Chondrocyte (in vitro differentiated cells): ENCODE data around the gene ACSM2B. TPM values are rescaled to one million over a fixed set of nuclear protein-coding genes. Genes with fewer than 3 reads are reported as not detected.

Source experiments
- DNase-seq: peaks from one replicate; pipeline ENCODE4 v3.0.0; 2021; ENCODE audit warnings: mixed read lengths, low spot score
- H3K27ac Mint-ChIP-seq: one replicate; pipeline ENCODE4 v1.8.0; 2021; ENCODE audit warnings: mild to moderate bottlenecking, moderate library complexity, mixed read lengths; ENCODE audit not compliant: unreplicated experiment
- H3K27me3 Mint-ChIP-seq: 2 replicates; pipeline ENCODE4 v1.8.0; 2021; ENCODE audit warnings: low read depth, mixed read lengths
- H3K36me3 Mint-ChIP-seq: 2 replicates; pipeline ENCODE4 v1.8.0; 2021; ENCODE audit warnings: low read depth, mixed read lengths
- H3K4me1 Mint-ChIP-seq: 2 replicates; pipeline ENCODE4 v1.8.0; 2021; ENCODE audit warnings: low read depth, mild to moderate bottlenecking, mixed read lengths
- H3K4me3 Mint-ChIP-seq: one replicate; pipeline ENCODE4 v1.8.0; 2021; ENCODE audit warnings: mild to moderate bottlenecking, moderate library complexity, mixed read lengths; ENCODE audit not compliant: unreplicated experiment
- H3K9me3 Mint-ChIP-seq: 2 replicates; pipeline ENCODE4 v1.8.0; 2021; ENCODE audit warnings: low read depth, mixed read lengths
- CTCF ChIP-seq: fragments of 200-600 bp; sonication (generic); IDR thresholded peaks from 2 replicates; pipeline ENCODE4 v1.5.0; 2021; ENCODE audit warnings: antibody characterized with exemption, mild to moderate bottlenecking, moderate library complexity
- total RNA-seq: library from RNA; stranded (reverse); gene quantifications from 3 replicates; pipeline ENCODE4 v1.2.1, GENCODE V29; 2021

Gene ACSM2B
- total RNA-seq, 1 donor from 2014 or later, result not detected

- H3K4me3 Mint-ChIP-seq, result no peak overlapping the region
- H3K27ac Mint-ChIP-seq, result no peak overlapping the region
- no peak for TF ChIP-seq CTCF
- H3K4me1 Mint-ChIP-seq, result no peaks in the 10 kb centered on the region
- DNase-seq, result no peak
- peaks cover 2% of the 10 kb centered on the region for H3K27me3 Mint-ChIP-seq
- no peaks in the 10 kb centered on the region for H3K36me3 Mint-ChIP-seq
- H3K9me3 Mint-ChIP-seq, result no peaks in the 10 kb centered on the region
Measured at GRCh38 chr16:20620770-20621169, 44.6 kb upstream of the ACSM2B start.

- Mint-ChIP-seq H3K4me3 (no peak overlapping the region), H3K27ac (no peak overlapping the region), H3K27me3 (peaks cover 3% of the 10 kb centered on the region), H3K4me1 (no peaks in the 10 kb centered on the region), H3K9me3 (no peaks in the 10 kb centered on the region), H3K36me3 (no peaks in the 10 kb centered on the region)
- TF ChIP-seq CTCF, result no peak
- DNase-seq, result no peak
Measured at GRCh38 chr16:20620003-20620402, 43.8 kb upstream of the ACSM2B start.

GRCh38 chr16:20617271-20617670 lies 41.1 kb upstream of the ACSM2B start:
- Mint-ChIP-seq H3K9me3 (no peaks in the 10 kb centered on the region), H3K4me3 (no peak overlapping the region), H3K4me1 (no peaks in the 10 kb centered on the region), H3K27ac (no peak overlapping the region), H3K27me3 (peaks cover 4% of the 10 kb centered on the region), H3K36me3 (no peaks in the 10 kb centered on the region)
- no peak for DNase-seq
- no peak for TF ChIP-seq CTCF

- no peak overlapping the region for H3K27ac Mint-ChIP-seq
- H3K9me3 Mint-ChIP-seq, result no peaks in the 10 kb centered on the region
Measured at GRCh38 chr16:20614186-20615141, 38.3 kb upstream of the ACSM2B start.

More at GRCh38 chr16:20614186-20615141, 38.3 kb upstream of the ACSM2B start:
- no peaks in the 10 kb centered on the region for H3K36me3 Mint-ChIP-seq
- H3K27me3 Mint-ChIP-seq, result peaks cover 3% of the 10 kb centered on the region
- H3K4me1 Mint-ChIP-seq, result peaks cover 8% of the 10 kb centered on the region
- no peak for DNase-seq
- H3K4me3 Mint-ChIP-seq, result no peak overlapping the region
- TF ChIP-seq CTCF, result no peak
